ENCODE data around the gene ARMC7. TPM values are rescaled to one million over a fixed set of nuclear protein-coding genes. Genes with fewer than 3 reads are reported as not detected.
A peak's percentile ranks its signal among the peaks of the same experiment; 100 is the strongest.
"Not testable (repeated sequence)": the region's sequence is repeated elsewhere in the genome, so short reads cannot be mapped to it uniquely, and the experiment has no call there.

Gene ARMC7
- total and polyA plus RNA-seq, 2 of the 13 experiments (the other 11 are each of a cell fraction or from before 2014, with no cell fraction given): 3.9 to 4.2 TPM

DNA sequence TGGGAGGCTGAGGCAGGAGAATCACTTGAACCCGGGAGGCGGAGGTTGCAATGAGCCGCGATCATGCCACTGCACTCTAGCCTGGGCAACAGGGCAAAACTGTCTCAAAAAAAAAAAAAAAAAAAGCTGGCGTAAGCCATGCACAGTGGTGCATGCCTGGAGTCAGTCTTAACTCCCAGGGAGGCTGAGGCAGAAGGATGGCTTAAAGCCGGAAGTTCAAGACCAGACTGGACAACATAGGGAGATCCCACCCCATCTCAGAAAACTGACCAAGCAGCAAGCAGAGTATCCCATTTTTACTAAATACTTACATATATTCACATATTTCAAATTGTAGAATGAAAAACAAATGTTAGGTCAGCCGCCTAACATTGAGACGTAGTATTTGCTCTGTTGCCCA is 17.2 kb downstream of the ARMC7 start:
- in situ Hi-C loops (cut with HindIII; ENCODE audit: extremely low pct_ligation_motif_present, low pct_unique_long_range_greater_than_20kb): no loop called here

GRCh38 chr17:75127936-75128335 is 18.2 kb downstream of the ARMC7 start:
- in situ Hi-C loops (cut with HindIII; ENCODE audit: extremely low pct_ligation_motif_present, low pct_unique_long_range_greater_than_20kb); H3K79me2 ChIP-seq (ENCODE audit: insufficient read depth, low read length); H3K4me2 ChIP-seq (ENCODE audit: low read depth, low read length); DNase-seq (ENCODE audit: low spot score); FAIRE-seq; ATAC-seq; H3K9ac ChIP-seq (ENCODE audit: insufficient read depth, low read depth, low read length); H4K20me1 ChIP-seq (ENCODE audit: insufficient read depth, low read length); H3K4me3 ChIP-seq (replicated peaks in 1 of 3; ENCODE audit: insufficient read depth in 1 of 3, low read depth in 2 of 3, low read length in 3 of 3); H3K9me3 ChIP-seq (ENCODE audit: low read length); H3K27ac ChIP-seq (ENCODE audit: extremely low read length, insufficient read depth, low read length); BruUV-seq (replicated peaks); H2AFZ ChIP-seq (ENCODE audit: low read length); H3K27me3 ChIP-seq (ENCODE audit: control insufficient read depth in 1 of 2, insufficient read depth in 2 of 2, low read length in 2 of 2); intact Hi-C loops (cut with micrococcal nuclease; ENCODE audit: unreplicated experiment); CTCF ChIA-PET (ENCODE audit: low intra/inter-chr PET ratio, low total read pairs): not testable (repeated sequence)
- POLR2A ChIA-PET: interaction anchor here (1.0 to 1.9 kb wide), 4 partner anchors 11 to 51 kb away, joined by 3 to 9 read pairs (median 4); no protein-coding TSS in a partner anchor
- Histone ChIP-seq H3K4me1 (ENCODE audit: insufficient read depth, low read length) (peaks cover 27% of the 10 kb centered on the region), H3K36me3 (replicated peaks in 1 of 2; ENCODE audit: control insufficient read depth in 1 of 2, insufficient read depth in 2 of 2, low read length in 2 of 2) (peaks cover 6 to 18% of the 10 kb centered on the region in 2 experiments; a peak in 4 of 5 replicates)
- 91% methylated on average over 5 of the region's 5 CpGs for WGBS (ENCODE audit: low lambda C conversion rate)
- TF ChIP-seq CEBPG (CRISPR knock-in tag; IDR thresholded peaks at IDR 0.05): peak; percentile 29; the same call in 1 of the 2 replicates
- TF ChIP-seq ZNF121 (CRISPR knock-in tag; IDR thresholded peaks at IDR 0.05): peak; percentile 70; the same call in 1 of the 2 replicates
- TF ChIP-seq CEBPB (IDR thresholded peaks at IDR 0.05; ENCODE audit: borderline replicate concordance, low read depth, low read length): peak; percentile 10; the same call in 1 of the 2 replicates

More for the DNA sequence above, 17.2 kb downstream of the ARMC7 start:
- intact Hi-C loops (cut with micrococcal nuclease; ENCODE audit: unreplicated experiment): no loop called here
- ChIA-PET POLR2A (interaction anchor here (0.7 to 1.6 kb wide), 2 partner anchors 41 to 50 kb away, joined by 3 to 4 read pairs; no protein-coding TSS in a partner anchor), CTCF (ENCODE audit: low intra/inter-chr PET ratio, low total read pairs) (no interaction called here)
- H3K36me3 ChIP-seq (replicated peaks in 1 of 2; ENCODE audit: control insufficient read depth in 1 of 2, insufficient read depth in 2 of 2, low read length in 2 of 2): peaks cover 6 to 18% of the 10 kb centered on the region in 2 experiments; a peak in 4 of 5 replicates
- no peak overlapping the region for H2AFZ ChIP-seq (ENCODE audit: low read length)
- H3K79me2 ChIP-seq (ENCODE audit: insufficient read depth, low read length): peaks cover 8% of the 10 kb centered on the region
- no peak for DNase-seq (ENCODE audit: low spot score)
- no peak overlapping the region for H3K4me2 ChIP-seq (ENCODE audit: low read depth, low read length)
- H3K4me1 ChIP-seq (ENCODE audit: insufficient read depth, low read length): peaks cover 17% of the 10 kb centered on the region
- TF ChIP-seq ZNF597 (CRISPR knock-in tag; IDR thresholded peaks at IDR 0.05) (no peak), ZNF121 (CRISPR knock-in tag; IDR thresholded peaks at IDR 0.05) (peak; percentile 57)
- no peak overlapping the region for H3K27ac ChIP-seq (ENCODE audit: extremely low read length, insufficient read depth, low read length)
- no peak overlapping the region for H3K9ac ChIP-seq (ENCODE audit: insufficient read depth, low read depth, low read length)
- peaks cover 4% of the 10 kb centered on the region; the same call in 1 of the 2 replicates for H4K20me1 ChIP-seq (ENCODE audit: insufficient read depth, low read length)
- FAIRE-seq: no peak
- H3K9me3 ChIP-seq (ENCODE audit: low read length): no peaks in the 10 kb centered on the region
- no peak overlapping the region for H3K4me3 ChIP-seq (replicated peaks in 1 of 3; ENCODE audit: insufficient read depth in 1 of 3, low read depth in 2 of 3, low read length in 3 of 3)
- 97% methylated on average over 8 of the region's 8 CpGs for WGBS (ENCODE audit: low lambda C conversion rate)
- ATAC-seq: no peak
- BruUV-seq (replicated peaks): no TSS peak
- H3K27me3 ChIP-seq (ENCODE audit: control insufficient read depth in 1 of 2, insufficient read depth in 2 of 2, low read length in 2 of 2): no peaks in the 10 kb centered on the region
